Gastroesophageal sphincter (tissue), 3 donors: ENCODE results near the gene DHX15.

ENCODE experiments used
- POLR2A ChIP-seq, 2 donors: fragments of 450-650 bp; IDR thresholded peaks; one replicate each; pipeline ENCODE4 v1.6.1; 2017; ENCODE audit warnings: antibody characterized with exemption in 2 of 2, mild to moderate bottlenecking in 2 of 2, moderate library complexity in 1 of 2
- POLR2AphosphoS5 ChIP-seq: sonication (generic); formaldehyde crosslinking; IDR thresholded peaks from one replicate; pipeline ENCODE4 v1.6.1; 2017; ENCODE audit warnings: antibody characterized with exemption
- TF ChIP-seq, protein P1 (sequence below), 4 experiments: fragments of 200-600 bp in 2 of 4; fragments of 450-650 bp in 2 of 4; sonication (generic) in 1 of 4; IDR thresholded peaks; one replicate each; pipeline ENCODE4 v1.5.1; 2017 to 2019; ENCODE audit warnings: antibody characterized with exemption in 4 of 4, mild to moderate bottlenecking in 2 of 4, moderate library complexity in 2 of 4

DNA sequence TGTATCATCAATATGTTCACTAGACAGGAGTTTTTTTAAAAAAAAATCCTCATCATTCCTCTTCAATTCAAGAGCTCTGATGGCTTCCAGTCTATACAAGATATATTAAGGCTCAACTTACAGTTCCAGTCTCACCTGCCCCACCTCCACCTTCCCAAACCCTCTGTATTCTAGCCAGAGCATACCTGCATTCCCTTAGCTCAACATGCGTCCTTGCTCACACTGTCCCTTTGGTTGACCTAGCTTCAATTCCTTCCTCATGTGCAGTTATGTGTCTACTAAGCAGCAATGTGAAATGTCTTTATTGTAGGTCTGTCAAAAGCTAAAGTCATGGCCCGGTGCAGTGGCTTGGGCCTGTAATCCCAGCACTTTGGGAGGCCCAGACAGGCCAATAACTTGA is 10.8 kb downstream of the DHX15 start:
- TF ChIP-seq, protein P1, sequence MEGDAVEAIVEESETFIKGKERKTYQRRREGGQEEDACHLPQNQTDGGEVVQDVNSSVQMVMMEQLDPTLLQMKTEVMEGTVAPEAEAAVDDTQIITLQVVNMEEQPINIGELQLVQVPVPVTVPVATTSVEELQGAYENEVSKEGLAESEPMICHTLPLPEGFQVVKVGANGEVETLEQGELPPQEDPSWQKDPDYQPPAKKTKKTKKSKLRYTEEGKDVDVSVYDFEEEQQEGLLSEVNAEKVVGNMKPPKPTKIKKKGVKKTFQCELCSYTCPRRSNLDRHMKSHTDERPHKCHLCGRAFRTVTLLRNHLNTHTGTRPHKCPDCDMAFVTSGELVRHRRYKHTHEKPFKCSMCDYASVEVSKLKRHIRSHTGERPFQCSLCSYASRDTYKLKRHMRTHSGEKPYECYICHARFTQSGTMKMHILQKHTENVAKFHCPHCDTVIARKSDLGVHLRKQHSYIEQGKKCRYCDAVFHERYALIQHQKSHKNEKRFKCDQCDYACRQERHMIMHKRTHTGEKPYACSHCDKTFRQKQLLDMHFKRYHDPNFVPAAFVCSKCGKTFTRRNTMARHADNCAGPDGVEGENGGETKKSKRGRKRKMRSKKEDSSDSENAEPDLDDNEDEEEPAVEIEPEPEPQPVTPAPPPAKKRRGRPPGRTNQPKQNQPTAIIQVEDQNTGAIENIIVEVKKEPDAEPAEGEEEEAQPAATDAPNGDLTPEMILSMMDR (IDR thresholded peaks at IDR 0.05) = no peak
- no peak for TF ChIP-seq POLR2A (IDR thresholded peaks at IDR 0.05)
- TF ChIP-seq POLR2AphosphoS5 = no peak
